ENCODE measurements around the gene OPCML.

Gene OPCML

GRCh38 chr11:132898676-132899075 lies 633.6 kb downstream of the OPCML start:
- Mint-ChIP-seq H3K9me3 (peaks cover 4% of the 10 kb centered on the region), H3K4me3 (no peak overlapping the region), H3K36me3 (ENCODE audit: low read depth) (no peaks in the 10 kb centered on the region), H3K4me1 (peaks cover 35% of the 10 kb centered on the region), H3K27me3 (ENCODE audit: low read depth, poor library complexity) (peaks cover 6% of the 10 kb centered on the region), H3K27ac (no peak overlapping the region)
- no peak for DNase-seq
- TF ChIP-seq CTCF (IDR thresholded peaks at IDR 0.05): no peak

DNA sequence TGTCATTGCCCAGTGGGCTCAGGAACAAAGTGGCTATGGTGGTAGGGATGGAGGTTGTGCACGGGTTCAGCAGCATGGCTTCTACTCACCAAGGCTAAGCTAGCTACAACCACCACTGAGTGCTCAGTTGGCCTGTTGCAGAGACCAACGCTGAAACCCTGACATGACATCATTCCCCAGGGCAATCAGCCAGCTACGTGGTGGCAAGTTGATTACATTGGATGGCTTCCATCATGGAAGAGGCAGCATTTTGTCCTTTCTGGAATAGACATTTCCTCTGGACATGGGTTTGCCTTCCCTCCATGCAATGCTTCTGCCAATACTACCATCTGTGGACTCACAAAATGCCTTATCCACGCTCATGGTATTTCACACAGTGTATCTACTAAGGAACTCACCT lies 634.3 kb downstream of the OPCML start:
- no peaks in the 10 kb centered on the region for H3K36me3 Mint-ChIP-seq (ENCODE audit: low read depth)
- peaks cover 4% of the 10 kb centered on the region for H3K9me3 Mint-ChIP-seq
- TF ChIP-seq CTCF (IDR thresholded peaks at IDR 0.05): no peak
- peaks cover 4% of the 10 kb centered on the region for H3K27me3 Mint-ChIP-seq (ENCODE audit: low read depth, poor library complexity)
- H3K4me1 Mint-ChIP-seq: peaks cover 39% of the 10 kb centered on the region
- no peak for DNase-seq
- H3K4me3 Mint-ChIP-seq: no peak overlapping the region
- H3K27ac Mint-ChIP-seq: no peak overlapping the region

- no peak for DNase-seq
- peaks cover 4% of the 10 kb centered on the region for H3K9me3 Mint-ChIP-seq
- no peaks in the 10 kb centered on the region for H3K36me3 Mint-ChIP-seq (ENCODE audit: low read depth)
- no peak overlapping the region for H3K27ac Mint-ChIP-seq
- H3K4me1 Mint-ChIP-seq: peaks cover 33% of the 10 kb centered on the region
- H3K27me3 Mint-ChIP-seq (ENCODE audit: low read depth, poor library complexity): peaks cover under 1% of the 10 kb centered on the region
- no peak overlapping the region for H3K4me3 Mint-ChIP-seq
- no peak for TF ChIP-seq CTCF (IDR thresholded peaks at IDR 0.05)
Measured at GRCh38 chr11:132895340-132895739, 637.0 kb downstream of the OPCML start.

GRCh38 chr11:132894606-132895005 lies 637.7 kb downstream of the OPCML start:
- DNase-seq: no peak
- H3K27ac Mint-ChIP-seq: no peak overlapping the region
- peaks cover 4% of the 10 kb centered on the region for H3K9me3 Mint-ChIP-seq
- no peak overlapping the region for H3K4me3 Mint-ChIP-seq
- peaks cover 39% of the 10 kb centered on the region for H3K4me1 Mint-ChIP-seq
- no peaks in the 10 kb centered on the region for H3K36me3 Mint-ChIP-seq (ENCODE audit: low read depth)
- no peak for TF ChIP-seq CTCF (IDR thresholded peaks at IDR 0.05)
- H3K27me3 Mint-ChIP-seq (ENCODE audit: low read depth, poor library complexity): no peaks in the 10 kb centered on the region

DNA sequence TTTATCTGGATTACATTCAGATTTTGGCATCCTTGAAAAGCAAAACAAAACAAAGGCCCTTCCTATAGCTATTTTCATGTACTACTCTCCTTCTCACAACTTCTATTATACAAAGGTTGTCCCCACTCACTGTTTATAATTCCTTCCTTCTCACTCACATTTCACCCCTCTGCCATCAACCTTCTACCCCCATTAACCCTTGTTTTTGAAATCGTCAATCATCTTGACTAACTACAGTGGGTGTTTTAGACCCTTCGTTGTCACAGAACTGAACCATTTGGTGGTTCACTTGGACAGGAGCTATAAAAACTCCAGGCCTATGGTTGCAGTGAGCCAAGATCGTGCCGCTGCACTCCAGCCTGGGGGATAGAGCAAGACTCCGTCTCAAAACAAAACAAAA lies 639.4 kb downstream of the OPCML start:
- Mint-ChIP-seq H3K27me3 (ENCODE audit: low read depth, poor library complexity) (no peaks in the 10 kb centered on the region), H3K4me1 (peaks cover 57% of the 10 kb centered on the region), H3K27ac (peak overlapping the region; percentile 3), H3K9me3 (peaks cover 4% of the 10 kb centered on the region), H3K4me3 (no peak overlapping the region), H3K36me3 (ENCODE audit: low read depth) (no peaks in the 10 kb centered on the region)
- no peak for TF ChIP-seq CTCF (IDR thresholded peaks at IDR 0.05)
- DNase-seq: no peak

GRCh38 chr11:132888226-132888625 lies 644.1 kb downstream of the OPCML start:
- Mint-ChIP-seq H3K4me1 (peaks cover 46% of the 10 kb centered on the region), H3K27me3 (ENCODE audit: low read depth, poor library complexity) (peaks cover 10% of the 10 kb centered on the region), H3K4me3 (no peak overlapping the region), H3K9me3 (no peaks in the 10 kb centered on the region), H3K36me3 (ENCODE audit: low read depth) (no peaks in the 10 kb centered on the region), H3K27ac (no peak overlapping the region)
- no peak for TF ChIP-seq CTCF (IDR thresholded peaks at IDR 0.05)
- DNase-seq: peak; percentile 6

All from nephron progenitor cell (in vitro differentiated cells).